Measurements from ENCODE around the gene ERC2. TPM values are rescaled to one million over a fixed set of nuclear protein-coding genes. Genes with fewer than 3 reads are reported as not detected.

ERC2 gene
- total and polyA plus RNA-seq, 2 of the 13 experiments (the other 11 are each of a cell fraction or from before 2014, with no cell fraction given) = 0.16 to 0.22 TPM

DNA sequence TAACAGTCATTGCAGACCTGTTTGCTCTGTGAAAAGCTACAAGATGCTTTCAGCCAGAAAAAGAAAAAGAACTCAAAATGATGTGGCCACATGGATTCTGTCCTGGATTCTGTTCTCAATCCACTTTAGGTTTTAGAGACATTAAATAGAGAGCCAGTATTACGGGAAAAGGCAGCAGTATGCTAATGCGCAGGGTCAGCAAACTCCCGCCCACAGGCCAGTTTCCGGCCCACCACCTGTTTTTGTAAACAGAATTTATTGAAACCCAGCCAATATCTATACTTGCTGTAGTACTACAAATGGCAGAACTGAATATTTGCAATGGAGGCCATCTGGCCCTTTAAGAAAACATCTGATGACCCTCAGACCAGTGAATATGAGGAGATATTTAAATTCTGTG, 416.1 kb downstream of the ERC2 start:
- intact Hi-C loops (cut with micrococcal nuclease; ENCODE audit: unreplicated experiment) (no loop called here), in situ Hi-C loops (cut with HindIII; ENCODE audit: extremely low pct_ligation_motif_present, low pct_unique_long_range_greater_than_20kb) (no loop called here)
- DNase-seq (ENCODE audit: low spot score) = no peak
- H3K9me3 ChIP-seq (ENCODE audit: low read length) = no peaks in the 10 kb centered on the region
- no peak for ATAC-seq
- CTCF ChIA-PET (ENCODE audit: low intra/inter-chr PET ratio, low total read pairs) = no interaction called here
- no peaks in the 10 kb centered on the region for H3K79me2 ChIP-seq (ENCODE audit: insufficient read depth, low read length)
- no peak overlapping the region for H3K9ac ChIP-seq (ENCODE audit: insufficient read depth, low read depth, low read length)
- no peaks in the 10 kb centered on the region for H3K4me1 ChIP-seq (ENCODE audit: insufficient read depth, low read length)
- H3K36me3 ChIP-seq (replicated peaks in 1 of 2; ENCODE audit: control insufficient read depth in 1 of 2, insufficient read depth in 2 of 2, low read length in 2 of 2) = no peaks in the 10 kb centered on the region
- 33% methylated on average over 4 of the region's 4 CpGs for WGBS (ENCODE audit: low lambda C conversion rate)
- no peak for FAIRE-seq
- H4K20me1 ChIP-seq (ENCODE audit: insufficient read depth, low read length) = no peaks in the 10 kb centered on the region
- TF ChIP-seq CEBPZ (IDR thresholded peaks at IDR 0.05; ENCODE audit: low read length) (no peak), HNRNPUL1 (IDR thresholded peaks at IDR 0.05; ENCODE audit: low read depth, low read length) (no peak)
- TF ChIP-seq, protein P1, sequence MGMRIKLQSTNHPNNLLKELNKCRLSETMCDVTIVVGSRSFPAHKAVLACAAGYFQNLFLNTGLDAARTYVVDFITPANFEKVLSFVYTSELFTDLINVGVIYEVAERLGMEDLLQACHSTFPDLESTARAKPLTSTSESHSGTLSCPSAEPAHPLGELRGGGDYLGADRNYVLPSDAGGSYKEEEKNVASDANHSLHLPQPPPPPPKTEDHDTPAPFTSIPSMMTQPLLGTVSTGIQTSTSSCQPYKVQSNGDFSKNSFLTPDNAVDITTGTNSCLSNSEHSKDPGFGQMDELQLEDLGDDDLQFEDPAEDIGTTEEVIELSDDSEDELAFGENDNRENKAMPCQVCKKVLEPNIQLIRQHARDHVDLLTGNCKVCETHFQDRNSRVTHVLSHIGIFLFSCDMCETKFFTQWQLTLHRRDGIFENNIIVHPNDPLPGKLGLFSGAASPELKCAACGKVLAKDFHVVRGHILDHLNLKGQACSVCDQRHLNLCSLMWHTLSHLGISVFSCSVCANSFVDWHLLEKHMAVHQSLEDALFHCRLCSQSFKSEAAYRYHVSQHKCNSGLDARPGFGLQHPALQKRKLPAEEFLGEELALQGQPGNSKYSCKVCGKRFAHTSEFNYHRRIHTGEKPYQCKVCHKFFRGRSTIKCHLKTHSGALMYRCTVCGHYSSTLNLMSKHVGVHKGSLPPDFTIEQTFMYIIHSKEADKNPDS (CRISPR knock-in tag; IDR thresholded peaks at IDR 0.05) = no peak
- TF ChIP-seq, protein P2, sequence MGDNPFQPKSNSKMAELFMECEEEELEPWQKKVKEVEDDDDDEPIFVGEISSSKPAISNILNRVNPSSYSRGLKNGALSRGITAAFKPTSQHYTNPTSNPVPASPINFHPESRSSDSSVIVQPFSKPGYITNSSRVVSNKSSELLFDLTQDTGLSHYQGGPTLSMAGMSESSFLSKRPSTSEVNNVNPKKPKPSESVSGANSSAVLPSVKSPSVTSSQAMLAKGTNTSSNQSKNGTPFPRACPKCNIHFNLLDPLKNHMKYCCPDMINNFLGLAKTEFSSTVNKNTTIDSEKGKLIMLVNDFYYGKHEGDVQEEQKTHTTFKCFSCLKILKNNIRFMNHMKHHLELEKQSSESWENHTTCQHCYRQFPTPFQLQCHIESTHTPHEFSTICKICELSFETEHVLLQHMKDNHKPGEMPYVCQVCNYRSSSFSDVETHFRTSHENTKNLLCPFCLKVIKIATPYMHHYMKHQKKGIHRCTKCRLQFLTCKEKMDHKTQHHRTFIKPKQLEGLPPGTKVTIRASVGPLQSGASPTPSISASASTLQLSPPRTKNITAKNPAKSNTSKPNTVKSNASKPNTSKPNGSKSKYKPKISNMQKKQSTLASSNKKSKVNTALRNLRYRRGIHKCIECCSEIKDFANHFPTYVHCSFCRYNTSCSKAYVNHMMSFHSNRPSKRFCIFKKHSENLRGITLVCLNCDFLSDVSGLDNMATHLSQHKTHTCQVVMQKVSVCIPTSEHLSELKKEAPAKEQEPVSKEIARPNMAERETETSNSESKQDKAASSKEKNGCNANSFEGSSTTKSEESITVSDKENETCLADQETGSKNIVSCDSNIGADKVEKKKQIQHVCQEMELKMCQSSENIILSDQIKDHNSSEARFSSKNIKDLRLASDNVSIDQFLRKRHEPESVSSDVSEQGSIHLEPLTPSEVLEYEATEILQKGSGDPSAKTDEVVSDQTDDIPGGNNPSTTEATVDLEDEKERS (CRISPR knock-in tag; IDR thresholded peaks at IDR 0.05) = no peak
- H3K27ac ChIP-seq (ENCODE audit: extremely low read length, insufficient read depth, low read length) = no peak overlapping the region
- H3K4me2 ChIP-seq (ENCODE audit: low read depth, low read length) = no peak overlapping the region
- no TSS peak for BruUV-seq (replicated peaks)
- peaks cover 0 to 3% of the 10 kb centered on the region in 2 experiments; a peak in 1 of 5 replicates for H3K27me3 ChIP-seq (ENCODE audit: control insufficient read depth in 1 of 2, insufficient read depth in 2 of 2, low read length in 2 of 2)
- no peak overlapping the region for H2AFZ ChIP-seq (ENCODE audit: low read length)
- POLR2A ChIA-PET = no interaction called here
- no peak overlapping the region for H3K4me3 ChIP-seq (replicated peaks in 1 of 3; ENCODE audit: insufficient read depth in 1 of 3, low read depth in 2 of 3, low read length in 3 of 3)
